ENCODE results near the gene TRIM13.
A peak's percentile ranks its signal among the peaks of the same experiment; 100 is the strongest.

Gene TRIM13

GRCh38 chr13:50011461-50011860 lies 14.6 kb downstream of the TRIM13 start:
- POLR2A ChIA-PET: interaction anchor here (0.6 kb wide), 1 partner anchor 323 kb away, joined by 3 read pairs; no protein-coding TSS in a partner anchor
- TF ChIP-seq, protein P1, sequence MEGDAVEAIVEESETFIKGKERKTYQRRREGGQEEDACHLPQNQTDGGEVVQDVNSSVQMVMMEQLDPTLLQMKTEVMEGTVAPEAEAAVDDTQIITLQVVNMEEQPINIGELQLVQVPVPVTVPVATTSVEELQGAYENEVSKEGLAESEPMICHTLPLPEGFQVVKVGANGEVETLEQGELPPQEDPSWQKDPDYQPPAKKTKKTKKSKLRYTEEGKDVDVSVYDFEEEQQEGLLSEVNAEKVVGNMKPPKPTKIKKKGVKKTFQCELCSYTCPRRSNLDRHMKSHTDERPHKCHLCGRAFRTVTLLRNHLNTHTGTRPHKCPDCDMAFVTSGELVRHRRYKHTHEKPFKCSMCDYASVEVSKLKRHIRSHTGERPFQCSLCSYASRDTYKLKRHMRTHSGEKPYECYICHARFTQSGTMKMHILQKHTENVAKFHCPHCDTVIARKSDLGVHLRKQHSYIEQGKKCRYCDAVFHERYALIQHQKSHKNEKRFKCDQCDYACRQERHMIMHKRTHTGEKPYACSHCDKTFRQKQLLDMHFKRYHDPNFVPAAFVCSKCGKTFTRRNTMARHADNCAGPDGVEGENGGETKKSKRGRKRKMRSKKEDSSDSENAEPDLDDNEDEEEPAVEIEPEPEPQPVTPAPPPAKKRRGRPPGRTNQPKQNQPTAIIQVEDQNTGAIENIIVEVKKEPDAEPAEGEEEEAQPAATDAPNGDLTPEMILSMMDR (IDR thresholded peaks at IDR 0.05; ENCODE audit: insufficient read depth, low read length, missing control alignments): no peak
- no peak overlapping the region for H3K4me3 ChIP-seq (ENCODE audit: low read depth, low read length)
- CTCF ChIA-PET: interaction anchor here (1.2 to 6.3 kb wide), 3 partner anchors 9 to 1058 kb away, joined by 3 to 38 read pairs (median 3); partner anchors contain the start of gene TRIM13
- DNase-seq (ENCODE audit: low read depth, low spot score): no peak

DNA sequence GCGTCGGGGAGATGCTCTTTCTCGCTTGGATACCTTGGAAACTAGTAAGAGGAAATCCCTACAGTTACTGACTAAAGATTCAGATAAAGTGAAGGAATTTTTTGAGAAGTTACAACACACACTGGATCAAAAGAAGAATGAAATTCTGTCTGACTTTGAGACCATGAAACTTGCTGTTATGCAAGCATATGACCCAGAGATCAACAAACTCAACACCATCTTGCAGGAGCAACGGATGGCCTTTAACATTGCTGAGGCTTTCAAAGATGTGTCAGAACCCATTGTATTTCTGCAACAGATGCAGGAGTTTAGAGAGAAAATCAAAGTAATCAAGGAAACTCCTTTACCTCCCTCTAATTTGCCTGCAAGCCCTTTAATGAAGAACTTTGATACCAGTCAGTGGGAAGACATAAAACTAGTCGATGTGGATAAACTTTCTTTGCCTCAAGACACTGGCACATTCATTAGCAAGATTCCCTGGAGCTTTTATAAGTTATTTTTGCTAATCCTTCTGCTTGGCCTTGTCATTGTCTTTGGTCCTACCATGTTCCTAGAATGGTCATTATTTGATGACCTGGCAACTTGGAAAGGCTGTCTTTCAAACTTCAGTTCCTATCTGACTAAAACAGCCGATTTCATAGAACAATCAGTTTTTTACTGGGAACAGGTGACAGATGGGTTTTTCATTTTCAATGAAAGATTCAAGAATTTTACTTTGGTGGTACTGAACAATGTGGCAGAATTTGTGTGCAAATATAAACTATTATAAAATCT lies 15.7 kb downstream of the TRIM13 start:
- CTCF ChIA-PET: interaction anchor here (6.3 kb wide), 1 partner anchor 14 kb away, joined by 38 read pairs; the partner anchor contains the start of gene TRIM13
- no peak overlapping the region for H3K4me3 ChIP-seq (ENCODE audit: low read depth, low read length)
- DNase-seq (ENCODE audit: low read depth, low spot score): no peak
- POLR2A ChIA-PET: no interaction called here
- TF ChIP-seq, protein P1 (IDR thresholded peaks at IDR 0.05; ENCODE audit: insufficient read depth, low read length, missing control alignments): no peak

- no peak for DNase-seq (ENCODE audit: low read depth, low spot score)
- POLR2A ChIA-PET: no interaction called here
Observed at GRCh38 chr13:50014386-50014785, 17.5 kb downstream of the TRIM13 start.

DNA sequence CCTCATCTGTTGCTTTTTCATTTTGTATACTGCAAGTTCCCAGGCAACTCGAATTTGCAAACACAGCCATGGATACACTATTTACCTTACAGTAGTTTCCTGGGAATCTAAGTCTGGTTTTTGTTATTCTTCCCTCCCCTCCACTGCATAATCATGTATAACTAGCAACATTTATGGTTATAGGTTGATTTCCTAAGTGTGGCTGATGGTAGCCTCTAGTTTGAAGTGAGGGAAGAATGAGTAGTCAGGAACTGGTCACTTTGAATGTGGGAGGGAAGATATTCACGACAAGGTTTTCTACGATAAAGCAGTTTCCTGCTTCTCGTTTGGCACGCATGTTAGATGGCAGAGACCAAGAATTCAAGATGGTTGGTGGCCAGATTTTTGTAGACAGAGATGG lies 18.4 kb downstream of the TRIM13 start, which contains the start of gene KCNRG:
Gene KCNRG (plus strand): TSS at position 187 of the 400 bp plus-strand sequence. CDS start 50 bp downstream, at position 237.
- ChIA-PET CTCF (interaction anchor here (1.5 to 6.3 kb wide), 2 partner anchors 11 to 17 kb away, joined by 7 to 38 read pairs; partner anchors contain the start of gene TRIM13), POLR2A (no interaction called here)
- H3K4me3 ChIP-seq (ENCODE audit: low read depth, low read length): no peak within 1 kb of the TSS
- DNase-seq (ENCODE audit: low read depth, low spot score): no peak
- TF ChIP-seq, protein P1 (IDR thresholded peaks at IDR 0.05; ENCODE audit: insufficient read depth, low read length, missing control alignments): no peak

More at GRCh38 chr13:50014386-50014785, 17.5 kb downstream of the TRIM13 start:
- H3K4me3 ChIP-seq (ENCODE audit: low read depth, low read length): no peak overlapping the region
- TF ChIP-seq, protein P1 (IDR thresholded peaks at IDR 0.05; ENCODE audit: insufficient read depth, low read length, missing control alignments): no peak
- CTCF ChIA-PET: interaction anchor here (1.5 to 6.3 kb wide), 2 partner anchors 10 to 16 kb away, joined by 7 to 38 read pairs; partner anchors contain the start of gene TRIM13

DNA sequence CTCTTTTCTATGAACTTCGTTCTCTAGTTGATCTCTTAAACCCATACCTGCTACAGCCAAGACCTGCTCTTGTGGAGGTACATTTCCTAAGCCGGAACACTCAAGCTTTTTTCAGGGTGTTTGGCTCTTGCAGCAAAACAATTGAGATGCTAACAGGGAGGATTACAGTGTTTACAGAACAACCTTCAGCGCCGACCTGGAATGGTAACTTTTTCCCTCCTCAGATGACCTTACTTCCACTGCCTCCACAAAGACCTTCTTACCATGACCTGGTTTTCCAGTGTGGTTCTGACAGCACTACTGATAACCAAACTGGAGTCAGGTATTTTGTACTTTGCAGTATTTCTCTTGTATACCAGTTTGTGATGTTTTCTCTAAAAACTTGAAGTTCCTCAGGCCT lies 18.9 kb downstream of the TRIM13 start:
- POLR2A ChIA-PET: no interaction called here
- no peak for DNase-seq (ENCODE audit: low read depth, low spot score)
- CTCF ChIA-PET: interaction anchor here (6.3 kb wide), 1 partner anchor 17 kb away, joined by 38 read pairs; the partner anchor contains the start of gene TRIM13
- H3K4me3 ChIP-seq (ENCODE audit: low read depth, low read length): no peak overlapping the region
- TF ChIP-seq, protein P1 (IDR thresholded peaks at IDR 0.05; ENCODE audit: insufficient read depth, low read length, missing control alignments): no peak

DNA sequence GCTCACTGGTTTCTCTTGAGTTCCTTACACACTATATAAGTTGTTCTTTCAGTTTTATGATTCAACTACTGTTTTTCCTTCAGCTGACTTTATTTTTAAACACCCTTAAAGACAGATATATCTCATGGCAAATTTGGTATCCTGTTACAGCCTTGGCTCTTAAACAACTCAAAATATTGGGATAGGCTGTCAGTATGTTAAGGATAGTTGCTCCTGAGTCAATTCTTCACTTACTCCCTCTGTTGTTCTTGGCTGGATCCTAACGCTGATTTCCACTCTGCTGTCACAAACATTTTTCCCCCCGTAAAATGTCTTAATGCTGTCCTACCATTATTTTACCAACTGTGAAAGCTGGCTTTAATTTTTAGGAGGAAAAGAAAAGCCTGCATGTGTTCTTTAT lies 19.6 kb downstream of the TRIM13 start:
- TF ChIP-seq, protein P1 (IDR thresholded peaks at IDR 0.05; ENCODE audit: insufficient read depth, low read length, missing control alignments): no peak
- H3K4me3 ChIP-seq (ENCODE audit: low read depth, low read length): no peak overlapping the region
- CTCF ChIA-PET: interaction anchor here (2.7 kb wide), 1 partner anchor 19 kb away, joined by 16 read pairs; the partner anchor contains the start of gene TRIM13
- POLR2A ChIA-PET: interaction anchor here (1.2 kb wide), 1 partner anchor 19 kb away, joined by 3 read pairs; the partner anchor contains the start of gene TRIM13
- peak; percentile 33 for DNase-seq (ENCODE audit: low read depth, low spot score)
